Measurements from ENCODE around the gene CPNE2. TPM values are rescaled to one million over a fixed set of nuclear protein-coding genes. Genes with fewer than 3 reads are reported as not detected.

CPNE2 gene
- total RNA-seq, 1 donor: 11.6 TPM

DNA sequence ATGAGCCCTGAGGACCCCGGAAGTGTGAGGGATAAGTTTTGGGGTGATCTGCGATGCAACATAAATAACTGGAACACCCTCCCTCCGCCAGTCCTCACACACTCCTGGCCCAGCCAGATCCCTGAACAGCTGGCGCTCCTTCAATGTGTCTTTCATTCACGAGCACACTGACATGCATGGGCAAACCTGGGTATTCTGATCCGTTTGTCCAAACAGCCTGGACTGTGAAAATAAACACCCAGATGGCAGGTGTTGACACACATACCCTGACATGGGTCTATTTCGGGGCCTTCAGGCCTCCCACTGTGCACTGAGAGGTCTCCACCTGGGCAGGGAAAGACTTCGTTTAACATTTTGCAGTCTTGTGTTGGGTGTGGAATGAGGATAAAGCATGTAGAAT is 3.0 kb upstream of the CPNE2 start:
- Histone ChIP-seq H3K4me2 (ENCODE audit: insufficient read depth, low read length) (no peak overlapping the region), H3K79me2 (ENCODE audit: insufficient read depth, low read length) (peaks cover 10% of the 10 kb centered on the region), H3K4me1 (ENCODE audit: insufficient read depth, low read length) (peaks cover 16% of the 10 kb centered on the region), H3K27ac (ENCODE audit: low read depth, low read length) (no peak overlapping the region), H3K27me3 (ENCODE audit: insufficient read depth, low read length) (peaks cover 5% of the 10 kb centered on the region), H3K4me3 (ENCODE audit: insufficient read depth, low read length) (no peak overlapping the region), H3K36me3 (ENCODE audit: insufficient read depth, low read length) (no peaks in the 10 kb centered on the region), H2AFZ (ENCODE audit: low read length) (no peak overlapping the region), H4K20me1 (ENCODE audit: insufficient read depth, low read length) (peaks cover 4% of the 10 kb centered on the region), H3K9me3 (ENCODE audit: low read depth, low read length) (no peaks in the 10 kb centered on the region)
- TF ChIP-seq CTCF (IDR thresholded peaks at IDR 0.05; ENCODE audit: extremely low read depth, low read depth, low read length): no peak
- DNase-seq (ENCODE audit: insufficient read length, low spot score, missing footprints): no peak

GRCh38 chr16:57091200-57091974 is 996 bp upstream of the CPNE2 start:
- Histone ChIP-seq H3K27me3 (ENCODE audit: insufficient read depth, low read length) (peaks cover 5% of the 10 kb centered on the region), H3K79me2 (ENCODE audit: insufficient read depth, low read length) (peaks cover 10% of the 10 kb centered on the region), H2AFZ (ENCODE audit: low read length) (peak overlapping the region; percentile 82), H4K20me1 (ENCODE audit: insufficient read depth, low read length) (peaks cover 8% of the 10 kb centered on the region), H3K27ac (ENCODE audit: low read depth, low read length) (no peak overlapping the region), H3K36me3 (ENCODE audit: insufficient read depth, low read length) (no peaks in the 10 kb centered on the region), H3K9me3 (ENCODE audit: low read depth, low read length) (no peaks in the 10 kb centered on the region), H3K4me3 (ENCODE audit: insufficient read depth, low read length) (peak overlapping the region; percentile 77), H3K4me2 (ENCODE audit: insufficient read depth, low read length) (peak overlapping the region; percentile 85), H3K4me1 (ENCODE audit: insufficient read depth, low read length) (peaks cover 15% of the 10 kb centered on the region)
- TF ChIP-seq CTCF (IDR thresholded peaks at IDR 0.05; ENCODE audit: extremely low read depth, low read depth, low read length): no peak
- DNase-seq (ENCODE audit: insufficient read length, low spot score, missing footprints): peak; percentile 93

- DNase-seq (ENCODE audit: insufficient read length, low spot score, missing footprints): peak; percentile 94
These were observed 516 bp downstream of the CPNE2 start for GRCh38 chr16:57092786-57093411.

More at GRCh38 chr16:57092786-57093411, 516 bp downstream of the CPNE2 start:
- Histone ChIP-seq H3K36me3 (ENCODE audit: insufficient read depth, low read length) (no peaks in the 10 kb centered on the region), H3K4me1 (ENCODE audit: insufficient read depth, low read length) (peaks cover 15% of the 10 kb centered on the region), H3K27me3 (ENCODE audit: insufficient read depth, low read length) (no peaks in the 10 kb centered on the region), H3K9me3 (ENCODE audit: low read depth, low read length) (no peaks in the 10 kb centered on the region), H3K27ac (ENCODE audit: low read depth, low read length) (no peak overlapping the region), H2AFZ (ENCODE audit: low read length) (peak overlapping the region; percentile 47), H3K79me2 (ENCODE audit: insufficient read depth, low read length) (peaks cover 10% of the 10 kb centered on the region), H4K20me1 (ENCODE audit: insufficient read depth, low read length) (peaks cover 8% of the 10 kb centered on the region), H3K4me2 (ENCODE audit: insufficient read depth, low read length) (peak overlapping the region; percentile 78), H3K4me3 (ENCODE audit: insufficient read depth, low read length) (peak overlapping the region; percentile 77)
- peak; percentile 25 for TF ChIP-seq CTCF (IDR thresholded peaks at IDR 0.05; ENCODE audit: extremely low read depth, low read depth, low read length)
